GM23338 (cell line): ENCODE results near the gene ZSCAN18. TPM values are rescaled to one million over a fixed set of nuclear protein-coding genes. Genes with fewer than 3 reads are reported as not detected.

Source experiments
- ATAC-seq: fragments of 200-7000 bp; cut with Tn5 transposase; 3 replicates; pipeline ENCODE4 v1.9.1; 2020
- DNase-seq: peaks from one replicate; pipeline ENCODE4 v3.0.0-alpha.2; 2015; ENCODE audit warnings: low spot score
- H2AFZ ChIP-seq: fragments of 200-600 bp; sonication (generic); 2 replicates; pipeline ENCODE4 v1.8.0; 2016; ENCODE audit warnings: antibody characterized with exemption, mild to moderate bottlenecking, moderate library complexity
- H3F3A ChIP-seq: fragments of 200-600 bp; sonication (generic); replicated peaks from 2 replicates; pipeline ENCODE4 v1.8.0; 2017; ENCODE audit warnings: antibody characterized with exemption, mixed run types, low read depth
- H3K27ac ChIP-seq: fragments of 200-600 bp; sonication (generic); 2 replicates; pipeline ENCODE4 v1.6.1; 2016; ENCODE audit warnings: low read depth
- H3K27me3 ChIP-seq: fragments of 200-600 bp; sonication (generic); 2 replicates; pipeline ENCODE4 v1.8.0; 2016; ENCODE audit warnings: mild to moderate bottlenecking, mixed run types, moderate library complexity; ENCODE audit not compliant: insufficient read depth
- H3K36me3 ChIP-seq: fragments of 200-600 bp; sonication (generic); 2 replicates; pipeline ENCODE4 v1.8.0; 2016; ENCODE audit warnings: mild to moderate bottlenecking; ENCODE audit not compliant: insufficient read depth
- H3K4me1 ChIP-seq: fragments of 200-600 bp; sonication (generic); 2 replicates; pipeline ENCODE4 v1.8.0; 2016; ENCODE audit warnings: mild to moderate bottlenecking, moderate library complexity; ENCODE audit not compliant: insufficient read depth
- H3K4me2 ChIP-seq: fragments of 200-600 bp; sonication (generic); 2 replicates; pipeline ENCODE4 v1.7.1; 2017; ENCODE audit warnings: mixed run types
- H3K4me3 ChIP-seq: fragments of 200-600 bp; sonication (generic); 2 replicates; pipeline ENCODE4 v1.6.1; 2016; ENCODE audit warnings: mixed run types
- H3K79me2 ChIP-seq: fragments of 200-600 bp; sonication (generic); replicated peaks from 2 replicates; pipeline ENCODE4 v1.8.0; 2017; ENCODE audit warnings: mild to moderate bottlenecking; ENCODE audit not compliant: insufficient read depth
- H3K9me2 ChIP-seq: fragments of 200-600 bp; sonication (generic); 2 replicates; pipeline ENCODE4 v1.8.0; 2017; ENCODE audit not compliant: insufficient read depth
- H4K20me1 ChIP-seq: fragments of 200-600 bp; sonication (generic); replicated peaks from 2 replicates; pipeline ENCODE4 v1.8.0; 2017; ENCODE audit warnings: mild to moderate bottlenecking; ENCODE audit not compliant: insufficient read depth
- H3K27ac Mint-ChIP-seq: 2 replicates; pipeline ENCODE4 v1.8.0; 2020; ENCODE audit warnings: inconsistent platforms, mild to moderate bottlenecking, moderate library complexity, mixed read lengths
- H3K27me3 Mint-ChIP-seq: 3 replicates; pipeline ENCODE4 v1.8.0; 2022; ENCODE audit warnings: low read depth, mild to moderate bottlenecking, moderate library complexity, mixed read lengths, inconsistent platforms; ENCODE audit not compliant: insufficient read depth, poor library complexity
- H3K36me3 Mint-ChIP-seq: 3 replicates; pipeline ENCODE4 v1.8.0; 2021; ENCODE audit warnings: low read depth, mild to moderate bottlenecking, inconsistent platforms, moderate library complexity, mixed read lengths
- H3K4me1 Mint-ChIP-seq: 3 replicates; pipeline ENCODE4 v1.8.0; 2020; ENCODE audit warnings: mild to moderate bottlenecking, inconsistent platforms, mixed read lengths
- H3K4me3 Mint-ChIP-seq: 3 replicates; pipeline ENCODE4 v1.8.0; 2021; ENCODE audit warnings: moderate library complexity, mild to moderate bottlenecking, inconsistent platforms, mixed read lengths
- H3K9me3 Mint-ChIP-seq: 3 replicates; pipeline ENCODE4 v1.8.0; 2020; ENCODE audit warnings: moderate library complexity, mild to moderate bottlenecking, inconsistent platforms, mixed read lengths
- CTCF ChIP-seq, 2 experiments: fragments of 200-600 bp in 1 of 2; sonication (generic) in 1 of 2; conservative IDR thresholded peaks; 2 replicates each; pipeline versions ENCODE4 v1.5.1 to v1.6.1; 2016 to 2017; ENCODE audit warnings: antibody characterized with exemption in 2 of 2, low read depth in 2 of 2, mild to moderate bottlenecking in 2 of 2, moderate library complexity in 1 of 2
- ETS1 ChIP-seq: IDR thresholded peaks from 2 replicates; pipeline ENCODE4 v1.6.1; 2016; ENCODE audit warnings: antibody characterized with exemption
- EZH2 ChIP-seq: fragments of 200-600 bp; sonication (generic); IDR thresholded peaks from one replicate; pipeline ENCODE4 v1.8.0; 2017; ENCODE audit warnings: antibody characterized with exemption, mild to moderate bottlenecking, low read depth; ENCODE audit not compliant: unreplicated experiment
- EZH2phosphoT487 ChIP-seq: fragments of 200-600 bp; sonication (generic); IDR thresholded peaks from one replicate; pipeline ENCODE4 v1.8.1; 2018; ENCODE audit warnings: antibody characterized with exemption; ENCODE audit not compliant: unreplicated experiment
- NANOG ChIP-seq: IDR thresholded peaks from 2 replicates; pipeline ENCODE4 v1.6.1; 2016; ENCODE audit warnings: antibody characterized with exemption, borderline replicate concordance
- POLR2AphosphoS5 ChIP-seq: IDR thresholded peaks from 2 replicates; pipeline ENCODE4 v1.6.1; 2016; ENCODE audit warnings: antibody characterized with exemption, low read depth
- REST ChIP-seq: IDR thresholded peaks from one replicate; pipeline ENCODE4 v1.6.1; 2018; ENCODE audit warnings: antibody characterized with exemption; ENCODE audit not compliant: unreplicated experiment
- STAT1 ChIP-seq: IDR thresholded peaks from one replicate; pipeline ENCODE4 v1.6.1; 2016; ENCODE audit warnings: antibody characterized with exemption; ENCODE audit not compliant: unreplicated experiment
- ZNF114 ChIP-seq: fragments of 250-450 bp; sonication (Bioruptor Pico); IDR thresholded peaks from 2 replicates; pipeline ENCODE4 v1.5.0; 2020; ENCODE audit warnings: mild to moderate bottlenecking, moderate library complexity
- polyA plus RNA-seq: library from polyadenylated mRNA; unstranded; fragments of >200 nt; fragmentation: Nextera tagmentation; extraction: Ambion mirVana; gene quantifications from 2 replicates; pipeline ENCODE4 v1.2.1, GENCODE V29; 2016
- total RNA-seq: library from RNA; depleted of rRNA; stranded (reverse); fragments of >200 nt; shearing (Covaris generic); gene quantifications from 2 replicates; pipeline ENCODE4 v1.2.3, GENCODE V29; 2014

ZSCAN18 gene
- total and polyA plus RNA-seq, 2 experiments from 2014 or later: 25.1 to 75.0 TPM

GRCh38 chr19:58093071-58093470, 5.0 kb downstream of the ZSCAN18 start:
- Histone ChIP-seq H3F3A (no peaks in the 10 kb centered on the region), H3K36me3 (no peaks in the 10 kb centered on the region), H3K79me2 (peaks cover 16% of the 10 kb centered on the region), H2AFZ (no peak overlapping the region), H3K27me3 (no peaks in the 10 kb centered on the region), H3K9me2 (no peaks in the 10 kb centered on the region), H3K27ac (no peak overlapping the region), H3K4me1 (peaks cover 7% of the 10 kb centered on the region; the same call in 1 of the 2 replicates), H4K20me1 (no peaks in the 10 kb centered on the region), H3K4me2 (no peak overlapping the region), H3K4me3 (no peak overlapping the region)
- Mint-ChIP-seq H3K27me3 (peaks cover 12% of the 10 kb centered on the region), H3K36me3 (peaks cover 41% of the 10 kb centered on the region), H3K27ac (no peak overlapping the region), H3K4me3 (no peak overlapping the region), H3K9me3 (peaks cover 17% of the 10 kb centered on the region; the same call in 2 of the 3 replicates), H3K4me1 (peaks cover 11% of the 10 kb centered on the region)
- TF ChIP-seq REST (no peak), NANOG (no peak), ETS1 (no peak), POLR2AphosphoS5 (no peak), STAT1 (no peak), EZH2phosphoT487 (no peak), EZH2 (no peak), ZNF114 (CRISPR knock-in tag) (no peak)
- DNase-seq: no peak
- no peak for ATAC-seq

GRCh38 chr19:58091251-58091995, 6.6 kb downstream of the ZSCAN18 start:
- Mint-ChIP-seq H3K9me3 (peaks cover 22% of the 10 kb centered on the region; the same call in 2 of the 3 replicates), H3K27ac (peak overlapping the region; percentile 33; the same call in 1 of the 2 replicates), H3K36me3 (peaks cover 54% of the 10 kb centered on the region), H3K4me1 (peaks cover 4% of the 10 kb centered on the region; the same call in 2 of the 3 replicates), H3K27me3 (peaks cover 12% of the 10 kb centered on the region), H3K4me3 (no peak overlapping the region)
- peak; percentile 44 to 56 for TF ChIP-seq CTCF (conservative IDR thresholded peaks at IDR 0.05; ENCODE audit: low read depth in 2 of 2)
- TF ChIP-seq ZNF114 (CRISPR knock-in tag): no peak
- TF ChIP-seq NANOG: no peak
- TF ChIP-seq STAT1: no peak
- H3K27ac ChIP-seq: peak overlapping the region; percentile 74; the same call in 1 of the 2 replicates
- no peaks in the 10 kb centered on the region for H3K36me3 ChIP-seq
- H3K4me2 ChIP-seq: 0 out of 2 replicates have a peak overlapping the region, but pooled peaks have one; percentile 17
- no peak overlapping the region for H2AFZ ChIP-seq
- no peaks in the 10 kb centered on the region for H3F3A ChIP-seq
- no peaks in the 10 kb centered on the region for H3K27me3 ChIP-seq
- peak; percentile 67 for DNase-seq
- H3K79me2 ChIP-seq: peaks cover 10% of the 10 kb centered on the region
- no peaks in the 10 kb centered on the region for H3K9me2 ChIP-seq
- peak; percentile 58 for ATAC-seq
- no peak overlapping the region for H3K4me3 ChIP-seq
- peaks cover 7% of the 10 kb centered on the region; the same call in 1 of the 2 replicates for H3K4me1 ChIP-seq
- no peaks in the 10 kb centered on the region for H4K20me1 ChIP-seq
